ENCODE results near the gene CACNA1I. TPM values are rescaled to one million over a fixed set of nuclear protein-coding genes. Genes with fewer than 3 reads are reported as not detected.
"Not testable (repeated sequence)": the region's sequence is repeated elsewhere in the genome, so short reads cannot be mapped to it uniquely, and the experiment has no call there.

CACNA1I gene
- polyA plus RNA-seq, 3 donors: 0.04 TPM; not detected in 2

DNA sequence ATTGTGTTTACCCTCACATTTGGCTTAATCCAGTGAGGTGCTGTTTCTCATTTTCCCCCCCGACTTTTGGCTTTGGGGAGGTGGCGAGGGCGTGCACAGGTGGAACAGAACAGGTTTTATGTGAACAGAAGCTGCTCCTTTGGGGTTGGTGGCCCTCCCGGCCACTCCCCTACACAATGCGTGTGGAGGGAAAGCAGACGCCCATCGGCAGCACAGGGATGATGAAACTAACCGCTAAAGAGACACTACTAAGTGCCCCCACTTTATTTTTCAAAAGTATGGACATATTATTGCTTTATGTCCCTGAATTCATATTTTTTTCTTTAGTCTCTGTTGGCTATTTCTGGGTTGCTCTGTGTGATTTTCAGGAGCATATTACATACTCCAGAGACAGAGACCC is 162.1 kb downstream of the CACNA1I start:
- no peak overlapping the region for H3K27ac ChIP-seq (ENCODE audit: low read depth in 1 of 2, low read length in 2 of 2)
- intact Hi-C loops (cut with micrococcal nuclease): no loop called here
- no peak overlapping the region for H3K4me3 ChIP-seq (replicated peaks in 1 of 3; ENCODE audit: low read depth in 2 of 3, low read length in 3 of 3)
- Mint-ChIP-seq H3K36me3 (no peaks in the 10 kb centered on the region), H3K4me1 (no peaks in the 10 kb centered on the region), H3K27ac (peak overlapping the region in 1 of 7 donors; percentile 39), H3K27me3 (ENCODE audit: low read depth in 3 of 3) (peaks cover 6 to 15% (median 9%) of the 10 kb centered on the region in 3 donors), H3K4me3 (no peak overlapping the region), H3K9me3 (peaks cover 0 to 2% (median 0%) of the 10 kb centered on the region in 7 donors)
- H3K27me3 ChIP-seq (ENCODE audit: control insufficient read depth in 2 of 2, insufficient read depth in 2 of 2, low read length in 2 of 2): peaks cover 0 to 8% of the 10 kb centered on the region in 2 donors
- H3K9me3 ChIP-seq (replicated peaks in 1 of 2; ENCODE audit: control insufficient read depth in 1 of 2, insufficient read depth in 1 of 2, low read length in 2 of 2): no peaks in the 10 kb centered on the region
- H2AFZ ChIP-seq (ENCODE audit: insufficient read depth, low read depth, low read length, poor library complexity, severe bottlenecking): no peak overlapping the region
- no peaks in the 10 kb centered on the region for H3K79me2 ChIP-seq (ENCODE audit: insufficient read depth, low read length)
- no peak for DNase-seq
- TF ChIP-seq, protein P1, sequence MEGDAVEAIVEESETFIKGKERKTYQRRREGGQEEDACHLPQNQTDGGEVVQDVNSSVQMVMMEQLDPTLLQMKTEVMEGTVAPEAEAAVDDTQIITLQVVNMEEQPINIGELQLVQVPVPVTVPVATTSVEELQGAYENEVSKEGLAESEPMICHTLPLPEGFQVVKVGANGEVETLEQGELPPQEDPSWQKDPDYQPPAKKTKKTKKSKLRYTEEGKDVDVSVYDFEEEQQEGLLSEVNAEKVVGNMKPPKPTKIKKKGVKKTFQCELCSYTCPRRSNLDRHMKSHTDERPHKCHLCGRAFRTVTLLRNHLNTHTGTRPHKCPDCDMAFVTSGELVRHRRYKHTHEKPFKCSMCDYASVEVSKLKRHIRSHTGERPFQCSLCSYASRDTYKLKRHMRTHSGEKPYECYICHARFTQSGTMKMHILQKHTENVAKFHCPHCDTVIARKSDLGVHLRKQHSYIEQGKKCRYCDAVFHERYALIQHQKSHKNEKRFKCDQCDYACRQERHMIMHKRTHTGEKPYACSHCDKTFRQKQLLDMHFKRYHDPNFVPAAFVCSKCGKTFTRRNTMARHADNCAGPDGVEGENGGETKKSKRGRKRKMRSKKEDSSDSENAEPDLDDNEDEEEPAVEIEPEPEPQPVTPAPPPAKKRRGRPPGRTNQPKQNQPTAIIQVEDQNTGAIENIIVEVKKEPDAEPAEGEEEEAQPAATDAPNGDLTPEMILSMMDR (IDR thresholded peaks at IDR 0.05): no peak
- no peaks in the 10 kb centered on the region for H3K36me3 ChIP-seq (replicated peaks in 1 of 2; ENCODE audit: control insufficient read depth in 1 of 2, insufficient read depth in 2 of 2, low read length in 2 of 2)
- WGBS (ENCODE audit: insufficient coverage): no CpG with 5 or more reads among the region's 8 CpGs
- no peak overlapping the region for H3K4me2 ChIP-seq (replicated peaks; ENCODE audit: extremely low read depth, low read length, poor library complexity, severe bottlenecking)
- H4K20me1 ChIP-seq (ENCODE audit: insufficient read depth, low read length): no peaks in the 10 kb centered on the region
- H3K9ac ChIP-seq (ENCODE audit: insufficient read depth, low read length, poor library complexity, severe bottlenecking): no peak overlapping the region
- no peaks in the 10 kb centered on the region for H3K4me1 ChIP-seq (ENCODE audit: control insufficient read depth in 1 of 2, insufficient read depth in 2 of 2, low read length in 2 of 2)

DNA sequence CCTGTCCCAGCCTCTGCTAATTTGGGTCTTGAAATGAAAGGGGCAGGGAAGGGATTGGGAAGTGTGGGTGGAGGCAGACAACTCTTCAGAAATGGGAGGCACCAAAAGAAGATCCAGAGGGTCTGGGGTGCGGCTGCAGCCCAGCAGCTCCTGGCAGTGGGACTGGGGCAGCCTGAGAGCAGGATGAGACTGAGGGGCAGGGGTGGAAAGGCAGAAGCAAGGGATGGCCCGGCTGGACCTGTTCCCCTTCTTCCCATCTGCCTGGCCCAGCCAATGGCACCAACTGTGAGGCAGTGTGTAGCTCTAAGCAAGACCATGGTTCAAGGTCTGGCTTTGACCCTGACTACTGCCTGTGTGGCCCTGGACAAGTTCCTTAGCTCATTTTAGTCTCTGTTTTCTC is 162.6 kb downstream of the CACNA1I start:
- Histone ChIP-seq H3K4me1 (ENCODE audit: control insufficient read depth in 1 of 2, insufficient read depth in 2 of 2, low read length in 2 of 2) (no peaks in the 10 kb centered on the region), H3K79me2 (ENCODE audit: insufficient read depth, low read length) (no peaks in the 10 kb centered on the region), H3K4me3 (replicated peaks in 1 of 3; ENCODE audit: low read depth in 2 of 3, low read length in 3 of 3) (no peak overlapping the region), H3K4me2 (replicated peaks; ENCODE audit: extremely low read depth, low read length, poor library complexity, severe bottlenecking) (no peak overlapping the region), H2AFZ (ENCODE audit: insufficient read depth, low read depth, low read length, poor library complexity, severe bottlenecking) (no peak overlapping the region), H3K9ac (ENCODE audit: insufficient read depth, low read length, poor library complexity, severe bottlenecking) (no peak overlapping the region), H4K20me1 (ENCODE audit: insufficient read depth, low read length) (no peaks in the 10 kb centered on the region), H3K36me3 (replicated peaks in 1 of 2; ENCODE audit: control insufficient read depth in 1 of 2, insufficient read depth in 2 of 2, low read length in 2 of 2) (no peaks in the 10 kb centered on the region), H3K9me3 (replicated peaks in 1 of 2; ENCODE audit: control insufficient read depth in 1 of 2, insufficient read depth in 1 of 2, low read length in 2 of 2) (no peaks in the 10 kb centered on the region), H3K27me3 (ENCODE audit: control insufficient read depth in 2 of 2, insufficient read depth in 2 of 2, low read length in 2 of 2) (peaks cover 4 to 8% of the 10 kb centered on the region in 2 donors), H3K27ac (ENCODE audit: low read depth in 1 of 2, low read length in 2 of 2) (no peak overlapping the region)
- H3K4me1 Mint-ChIP-seq: no peaks in the 10 kb centered on the region
- DNase-seq: no peak
- WGBS (ENCODE audit: insufficient coverage): 94% methylated on average over 2 of the region's 2 CpGs
- no peaks in the 10 kb centered on the region for H3K36me3 Mint-ChIP-seq
- H3K9me3 Mint-ChIP-seq: peaks cover 0 to 2% (median 0%) of the 10 kb centered on the region in 7 donors
- peaks cover 9 to 16% (median 14%) of the 10 kb centered on the region in 3 donors for H3K27me3 Mint-ChIP-seq (ENCODE audit: low read depth in 3 of 3)
- H3K27ac Mint-ChIP-seq: no peak overlapping the region
- TF ChIP-seq, protein P1 (IDR thresholded peaks at IDR 0.05): no peak
- intact Hi-C loops (cut with micrococcal nuclease): no loop called here
- no peak overlapping the region for H3K4me3 Mint-ChIP-seq

DNA sequence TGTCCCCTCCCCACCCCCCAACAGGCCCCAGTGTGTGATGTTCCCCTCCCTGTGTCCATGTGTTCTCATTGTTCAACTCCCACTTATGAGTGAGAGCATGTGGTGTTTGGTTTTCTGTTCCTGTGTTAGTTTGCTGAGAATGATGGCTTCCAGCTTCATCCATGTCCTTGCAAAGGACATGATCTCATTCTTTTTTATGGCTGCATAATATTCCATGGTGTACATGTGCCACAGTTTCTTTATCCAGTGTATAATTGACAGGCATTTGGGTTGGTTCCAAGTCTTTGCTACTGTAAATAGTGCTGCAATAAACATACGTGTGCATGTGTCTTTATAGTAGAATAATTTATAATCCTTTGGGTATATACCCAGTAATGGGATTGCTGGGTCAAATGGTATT is 163.5 kb downstream of the CACNA1I start:
- H3K4me1 ChIP-seq (ENCODE audit: control insufficient read depth in 1 of 2, insufficient read depth in 2 of 2, low read length in 2 of 2); H3K4me3 Mint-ChIP-seq; H3K79me2 ChIP-seq (ENCODE audit: insufficient read depth, low read length); H3K4me3 ChIP-seq (replicated peaks in 1 of 3; ENCODE audit: low read depth in 2 of 3, low read length in 3 of 3); intact Hi-C loops (cut with micrococcal nuclease); H3K36me3 ChIP-seq (replicated peaks in 1 of 2; ENCODE audit: control insufficient read depth in 1 of 2, insufficient read depth in 2 of 2, low read length in 2 of 2); H3K9ac ChIP-seq (ENCODE audit: insufficient read depth, low read length, poor library complexity, severe bottlenecking); H3K36me3 Mint-ChIP-seq; H3K27ac ChIP-seq (ENCODE audit: low read depth in 1 of 2, low read length in 2 of 2); H3K4me1 Mint-ChIP-seq; DNase-seq; H3K27me3 ChIP-seq (ENCODE audit: control insufficient read depth in 2 of 2, insufficient read depth in 2 of 2, low read length in 2 of 2); H2AFZ ChIP-seq (ENCODE audit: insufficient read depth, low read depth, low read length, poor library complexity, severe bottlenecking); H3K4me2 ChIP-seq (replicated peaks; ENCODE audit: extremely low read depth, low read length, poor library complexity, severe bottlenecking); H3K27ac Mint-ChIP-seq; H3K9me3 Mint-ChIP-seq; H3K9me3 ChIP-seq (replicated peaks in 1 of 2; ENCODE audit: control insufficient read depth in 1 of 2, insufficient read depth in 1 of 2, low read length in 2 of 2); H4K20me1 ChIP-seq (ENCODE audit: insufficient read depth, low read length): not testable (repeated sequence)
- H3K27me3 Mint-ChIP-seq (ENCODE audit: low read depth in 3 of 3): peaks cover 9 to 15% (median 13%) of the 10 kb centered on the region in 3 donors
- no CpG with 5 or more reads among the region's 1 CpG for WGBS (ENCODE audit: insufficient coverage)
